K562 (cell line): ENCODE results near the gene AGPAT1. TPM values are rescaled to one million over a fixed set of nuclear protein-coding genes. Genes with fewer than 3 reads are reported as not detected.

Experiments
- ARNT ChIP-seq, 2 experiments: fragments of 450-650 bp; IDR thresholded peaks; 2 replicates each; pipeline ENCODE4 v1.6.1; 2016; ENCODE audit warnings: mild to moderate bottlenecking in 1 of 2
- ELF2 ChIP-seq: fragments of 250-450 bp; sonication (Bioruptor Pico); IDR thresholded peaks from 2 replicates; pipeline ENCODE4 v1.5.0; 2021; ENCODE audit warnings: mild to moderate bottlenecking
- ESRRA ChIP-seq: fragments of 450-650 bp; IDR thresholded peaks from 2 replicates; pipeline ENCODE4 v1.6.1; 2014; ENCODE audit warnings: low read depth, mild to moderate bottlenecking, moderate library complexity, borderline replicate concordance
- FUS ChIP-seq: fragments of 200-400 bp; formaldehyde crosslinking; optimal IDR thresholded peaks from 2 replicates; pipeline ENCODE3; 2017; ENCODE audit warnings: low read depth, low read length
- PML ChIP-seq: IDR thresholded peaks from 2 replicates; pipeline ENCODE4 v1.6.1; 2012; ENCODE audit warnings: low read length, inconsistent platforms
- ZBTB11 ChIP-seq, 3 experiments: fragments of 200-800 bp in 1 of 3; fragments of 250-450 bp in 1 of 3; fragments of 450-650 bp in 1 of 3; sonication (Bioruptor Pico) in 1 of 3; sonication (Bioruptor generic) in 1 of 3; formaldehyde crosslinking in 1 of 3; IDR thresholded peaks; 2 replicates each; pipeline versions ENCODE4 v1.6.1 to v1.8.0; 2016 to 2022; ENCODE audit warnings: mild to moderate bottlenecking in 2 of 3, missing genetic modification characterization in 2 of 3, missing compliant biosample characterization in 1 of 3, moderate library complexity in 1 of 3
- polyA plus RNA-seq, 8 experiments: library from polyadenylated mRNA; depleted of rRNA in 4 of 8; stranded (reverse) in 5 of 8; unstranded in 3 of 8; fragments of >200 nt; fragmentation: Nextera tagmentation in 2 of 8; fragmentation: Illumina TruSeq in 1 of 8; extraction: Ambion mirVana in 2 of 8; extraction: Trizol in 1 of 8; gene quantifications; 2 replicates each; pipeline versions ENCODE4 v1.2.1 to v1.2.3, GENCODE V29; 2011 to 2014; ENCODE audit warnings: inconsistent platforms in 1 of 8, missing spikeins in 1 of 8
- total RNA-seq, 7 experiments: library from RNA; depleted of rRNA in 6 of 7; stranded (reverse); fragments of >200 nt in 6 of 7; fragmentation: Illumina TruSeq in 2 of 7; extraction: Trizol in 2 of 7; gene quantifications; 2 replicates each; pipeline versions ENCODE4 v1.2.1 to v1.2.3, GENCODE V29; 2011 to 2021; ENCODE audit warnings: low replicate concordance in 1 of 7
- TF ChIP-seq, protein P1 (sequence below): fragments of 250-450 bp; sonication (Bioruptor Pico); IDR thresholded peaks from 2 replicates; pipeline ENCODE4 v1.4.0; 2020; ENCODE audit warnings: mild to moderate bottlenecking, moderate library complexity

Gene AGPAT1
- total and polyA plus RNA-seq, 9 of the 15 experiments (the other 6 are each of a cell fraction or from before 2014, with no cell fraction given) = 37.9 to 176 (median 69.4) TPM

DNA sequence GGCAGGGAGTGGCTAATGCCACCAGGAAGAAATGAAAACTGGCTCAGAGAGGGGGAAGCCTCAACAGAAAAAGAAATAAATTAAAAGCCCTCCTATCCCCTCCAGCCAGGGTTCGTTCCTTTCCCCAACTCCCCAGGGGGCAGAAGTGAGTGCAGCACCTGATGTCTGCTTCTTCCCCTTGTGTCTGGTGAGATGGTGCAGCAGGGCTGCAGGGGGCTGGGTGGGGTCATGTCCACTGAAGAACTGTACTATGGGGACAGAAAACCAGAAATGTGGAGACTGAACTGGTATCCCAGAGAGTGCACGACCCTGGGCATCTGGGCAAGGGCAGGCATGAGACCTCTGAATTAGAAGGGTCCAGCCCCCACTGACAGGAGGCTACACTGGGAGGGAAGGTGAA is 7.5 kb downstream of the AGPAT1 start (continued):
- TF ChIP-seq ZBTB11 (CRISPR knock-in tag; IDR thresholded peaks at IDR 0.05) (no peak; a peak in 1 of 6 replicates), FUS (no peak), ELF2 (0 out of 2 replicates have a peak, but pooled peaks have one; percentile 29), PML (no peak), ESRRA (no peak), ARNT (IDR thresholded peaks at IDR 0.05) (no peak)
- TF ChIP-seq, protein P1, sequence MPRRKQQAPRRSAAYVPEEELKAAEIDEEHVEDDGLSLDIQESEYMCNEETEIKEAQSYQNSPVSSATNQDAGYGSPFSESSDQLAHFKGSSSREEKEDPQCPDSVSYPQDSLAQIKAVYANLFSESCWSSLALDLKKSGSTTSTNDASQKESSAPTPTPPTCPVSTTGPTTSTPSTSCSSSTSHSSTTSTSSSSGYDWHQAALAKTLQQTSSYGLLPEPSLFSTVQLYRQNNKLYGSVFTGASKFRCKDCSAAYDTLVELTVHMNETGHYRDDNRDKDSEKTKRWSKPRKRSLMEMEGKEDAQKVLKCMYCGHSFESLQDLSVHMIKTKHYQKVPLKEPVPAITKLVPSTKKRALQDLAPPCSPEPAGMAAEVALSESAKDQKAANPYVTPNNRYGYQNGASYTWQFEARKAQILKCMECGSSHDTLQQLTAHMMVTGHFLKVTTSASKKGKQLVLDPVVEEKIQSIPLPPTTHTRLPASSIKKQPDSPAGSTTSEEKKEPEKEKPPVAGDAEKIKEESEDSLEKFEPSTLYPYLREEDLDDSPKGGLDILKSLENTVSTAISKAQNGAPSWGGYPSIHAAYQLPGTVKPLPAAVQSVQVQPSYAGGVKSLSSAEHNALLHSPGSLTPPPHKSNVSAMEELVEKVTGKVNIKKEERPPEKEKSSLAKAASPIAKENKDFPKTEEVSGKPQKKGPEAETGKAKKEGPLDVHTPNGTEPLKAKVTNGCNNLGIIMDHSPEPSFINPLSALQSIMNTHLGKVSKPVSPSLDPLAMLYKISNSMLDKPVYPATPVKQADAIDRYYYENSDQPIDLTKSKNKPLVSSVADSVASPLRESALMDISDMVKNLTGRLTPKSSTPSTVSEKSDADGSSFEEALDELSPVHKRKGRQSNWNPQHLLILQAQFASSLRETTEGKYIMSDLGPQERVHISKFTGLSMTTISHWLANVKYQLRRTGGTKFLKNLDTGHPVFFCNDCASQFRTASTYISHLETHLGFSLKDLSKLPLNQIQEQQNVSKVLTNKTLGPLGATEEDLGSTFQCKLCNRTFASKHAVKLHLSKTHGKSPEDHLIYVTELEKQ (CRISPR knock-in tag) = no peak
